H9 (cell line): Measurements from ENCODE around the gene EOGT. TPM values are rescaled to one million over a fixed set of nuclear protein-coding genes. Genes with fewer than 3 reads are reported as not detected.

Experiments
- DNase-seq: peaks from one replicate; pipeline ENCODE4 v3.0.0-alpha.2; 2017
- H2AFZ ChIP-seq: one replicate; pipeline ENCODE4 v1.6.1; 2013; ENCODE audit warnings: mild to moderate bottlenecking, low read length, control low read depth, moderate library complexity
- H2AK5ac ChIP-seq: 2 replicates; pipeline ENCODE4 v1.6.1; 2013; ENCODE audit warnings: low read length, control low read depth, mixed read lengths; ENCODE audit not compliant: insufficient read length
- H2BK120ac ChIP-seq: one replicate; pipeline ENCODE4 v1.6.1; 2013; ENCODE audit warnings: low read depth, mild to moderate bottlenecking, low read length, control low read depth, inconsistent platforms; ENCODE audit not compliant: poor library complexity, severe bottlenecking
- H2BK12ac ChIP-seq: 2 replicates; pipeline ENCODE4 v1.6.1; 2013; ENCODE audit warnings: low read length, control low read depth, mixed read lengths, low read depth; ENCODE audit not compliant: insufficient read length
- H2BK15ac ChIP-seq: 2 replicates; pipeline ENCODE4 v1.6.1; 2013; ENCODE audit warnings: low read depth, low read length, control low read depth
- H2BK20ac ChIP-seq: one replicate; pipeline ENCODE4 v1.6.1; 2013; ENCODE audit warnings: low read depth, mild to moderate bottlenecking, low read length, control low read depth, inconsistent platforms; ENCODE audit not compliant: poor library complexity, severe bottlenecking
- H2BK5ac ChIP-seq: 2 replicates; pipeline ENCODE4 v1.6.1; 2013; ENCODE audit warnings: low read length, control low read depth, mixed read lengths; ENCODE audit not compliant: insufficient read length
- H3K14ac ChIP-seq: 2 replicates; pipeline ENCODE4 v1.6.1; 2013; ENCODE audit warnings: low read length, control low read depth; ENCODE audit not compliant: insufficient read depth
- H3K18ac ChIP-seq: 2 replicates; pipeline ENCODE4 v1.6.1; 2013; ENCODE audit warnings: low read depth, mild to moderate bottlenecking, mixed read lengths, low read length, control low read depth; ENCODE audit not compliant: insufficient read length
- H3K23ac ChIP-seq: 2 replicates; pipeline ENCODE4 v1.6.1; 2013; ENCODE audit warnings: low read length, control low read depth, mixed read lengths, low read depth; ENCODE audit not compliant: insufficient read length
- H3K23me2 ChIP-seq: 2 replicates; pipeline ENCODE4 v1.6.1; 2013; ENCODE audit warnings: low read depth, mild to moderate bottlenecking, mixed read lengths, low read length, control low read depth; ENCODE audit not compliant: insufficient read length, poor library complexity, severe bottlenecking
- H3K27ac ChIP-seq: 2 replicates; pipeline ENCODE4 v1.5.1; 2013; ENCODE audit warnings: low read length, control low read depth, mixed read lengths, low read depth; ENCODE audit not compliant: insufficient read length
- H3K27me3 ChIP-seq: 2 replicates; pipeline ENCODE4 v1.6.1; 2013; ENCODE audit warnings: low read length, control low read depth, inconsistent platforms; ENCODE audit not compliant: insufficient read depth
- H3K4ac ChIP-seq: 2 replicates; pipeline ENCODE4 v1.6.1; 2013; ENCODE audit warnings: low read depth, mild to moderate bottlenecking, control low read depth, inconsistent platforms, low read length, moderate library complexity
- H3K4me1 ChIP-seq: 2 replicates; pipeline ENCODE4 v1.6.1; 2013; ENCODE audit warnings: low read length, control low read depth, inconsistent platforms; ENCODE audit not compliant: insufficient read depth
- H3K4me2 ChIP-seq: 2 replicates; pipeline ENCODE4 v1.6.1; 2013; ENCODE audit warnings: low read length, control low read depth, mixed read lengths; ENCODE audit not compliant: insufficient read length, insufficient read depth
- H3K56ac ChIP-seq: 2 replicates; pipeline ENCODE4 v1.6.1; 2013; ENCODE audit warnings: low read depth, mild to moderate bottlenecking, mixed read lengths, low read length, control low read depth; ENCODE audit not compliant: insufficient read length
- H3K79me1 ChIP-seq: 2 replicates; pipeline ENCODE4 v1.6.1; 2013; ENCODE audit warnings: low read depth, mild to moderate bottlenecking, moderate library complexity, low read length, control low read depth, inconsistent platforms; ENCODE audit not compliant: insufficient read depth, poor library complexity, severe bottlenecking
- H3K79me2 ChIP-seq: 2 replicates; pipeline ENCODE4 v1.6.1; 2013; ENCODE audit warnings: low read length, control low read depth, inconsistent platforms; ENCODE audit not compliant: insufficient read depth
- H3K9ac ChIP-seq: 2 replicates; pipeline ENCODE4 v1.6.1; 2013; ENCODE audit warnings: low read length, control low read depth, mixed read lengths; ENCODE audit not compliant: insufficient read length; ENCODE audit errors: extremely low read depth
- H3K9me3 ChIP-seq: one replicate; pipeline ENCODE4 v1.6.1; 2013; ENCODE audit warnings: low read depth, low read length, inconsistent platforms; ENCODE audit not compliant: control insufficient read depth
- H3T11ph ChIP-seq: one replicate; pipeline ENCODE4 v1.6.1; 2013; ENCODE audit warnings: mild to moderate bottlenecking, low read length, control low read depth, inconsistent platforms
- H4K20me1 ChIP-seq: one replicate; pipeline ENCODE4 v1.6.1; 2013; ENCODE audit not compliant: control insufficient read depth, insufficient read length, insufficient read depth
- H4K5ac ChIP-seq: 2 replicates; pipeline ENCODE4 v1.6.1; 2013; ENCODE audit warnings: low read depth, mild to moderate bottlenecking, mixed read lengths, low read length, control low read depth; ENCODE audit not compliant: insufficient read length
- H4K8ac ChIP-seq: replicated peaks from 2 replicates; pipeline ENCODE4 v1.6.1; 2013; ENCODE audit warnings: low read length, control low read depth, mixed read lengths, low read depth; ENCODE audit not compliant: insufficient read length
- H4K91ac ChIP-seq: 2 replicates; pipeline ENCODE4 v1.6.1; 2013; ENCODE audit warnings: low read depth, mild to moderate bottlenecking, moderate library complexity, mixed read lengths, low read length, control low read depth; ENCODE audit not compliant: insufficient read length
- H3K27ac Mint-ChIP-seq, 3 experiments: 2 replicates in 2 of 3; 3 replicates in 1 of 3; pipeline ENCODE4 v1.8.0; 2020 to 2021; ENCODE audit warnings: mixed read lengths in 3 of 3, mild to moderate bottlenecking in 1 of 3, moderate library complexity in 1 of 3
- H3K27me3 Mint-ChIP-seq: 2 replicates; pipeline ENCODE4 v1.8.0; 2021; ENCODE audit warnings: low read depth, mild to moderate bottlenecking, moderate library complexity, mixed read lengths
- H3K36me3 Mint-ChIP-seq, 3 experiments: 2 replicates in 2 of 3; 3 replicates in 1 of 3; pipeline ENCODE4 v1.8.0; 2020 to 2021; ENCODE audit warnings: low read depth in 3 of 3, mixed read lengths in 3 of 3; ENCODE audit not compliant: insufficient read depth in 1 of 3
- H3K4me1 Mint-ChIP-seq, 2 experiments: 2 replicates each; pipeline ENCODE4 v1.8.0; 2020; ENCODE audit warnings: mixed read lengths in 2 of 2
- H3K4me3 Mint-ChIP-seq, 2 experiments: 2 replicates in 1 of 2; 3 replicates in 1 of 2; pipeline ENCODE4 v1.8.0; 2020 to 2021; ENCODE audit warnings: mild to moderate bottlenecking in 2 of 2, mixed read lengths in 2 of 2, moderate library complexity in 1 of 2
- H3K9me3 Mint-ChIP-seq, 2 experiments: 2 replicates in 1 of 2; 3 replicates in 1 of 2; pipeline ENCODE4 v1.8.0; 2020; ENCODE audit warnings: mild to moderate bottlenecking in 2 of 2, mixed read lengths in 2 of 2, moderate library complexity in 1 of 2
- CTCF ChIP-seq: fragments of 200-600 bp; sonication (generic); conservative IDR thresholded peaks from 3 replicates; pipeline ENCODE4 v1.8.0; 2021; ENCODE audit warnings: antibody characterized with exemption, mild to moderate bottlenecking
- WGBS: extraction: QIAGEN DNeasy Blood & Tissue Kit; methylation state at CpG from one replicate; pipeline ENCODE4 v1.1.7; 2013; ENCODE audit warnings: missing lambda C conversion rate, low lambda C conversion rate, mixed read lengths; ENCODE audit not compliant: insufficient read length; ENCODE audit errors: extremely low coverage; 5-methylcytosine and 5-hydroxymethylcytosine counted together
- total RNA-seq: library from RNA; stranded (reverse); gene quantifications from 2 replicates; pipeline ENCODE4 v1.2.1, GENCODE V29; 2021

EOGT gene
- total RNA-seq, 1 experiment from 2014 or later: 30.5 TPM

GRCh38 chr3:68973639-68974038 lies 39.8 kb downstream of the EOGT start:
- H4K91ac ChIP-seq: no peak overlapping the region
- H4K20me1 ChIP-seq: no peaks in the 10 kb centered on the region
- H3K27me3 Mint-ChIP-seq: no peaks in the 10 kb centered on the region
- H3K36me3 Mint-ChIP-seq: peaks cover 5 to 23% (median 18%) of the 10 kb centered on the region in 3 experiments; a peak in 5 of 7 replicates
- H3K9me3 ChIP-seq: no peaks in the 10 kb centered on the region
- H4K5ac ChIP-seq: no peak overlapping the region
- H2BK120ac ChIP-seq: no peak overlapping the region
- H3K27ac ChIP-seq: no peak overlapping the region
- no peak for TF ChIP-seq CTCF
- H3K18ac ChIP-seq: no peak overlapping the region
- no peak overlapping the region for H3K9ac ChIP-seq
- no peak overlapping the region for H3K4me2 ChIP-seq
- no peak overlapping the region for H2BK15ac ChIP-seq
- H3K23ac ChIP-seq: no peak overlapping the region
- no peaks in the 10 kb centered on the region for H3K4me1 ChIP-seq
- DNase-seq: peak; percentile 33
- H2AK5ac ChIP-seq: no peak overlapping the region
- H2AFZ ChIP-seq: no peak overlapping the region
- H3K23me2 ChIP-seq: no peaks in the 10 kb centered on the region
- no peaks in the 10 kb centered on the region for H3K9me3 Mint-ChIP-seq
- no peak overlapping the region for H4K8ac ChIP-seq
- H3K27ac Mint-ChIP-seq: peak overlapping the region in 1 of 3 experiments; percentile 11; a peak in 1 of 7 replicates
- H3K56ac ChIP-seq: no peak overlapping the region
- H2BK12ac ChIP-seq: no peak overlapping the region
- no CpG with 5 or more reads among the region's 7 CpGs for WGBS
- no peak overlapping the region for H3K4ac ChIP-seq
- H3K14ac ChIP-seq: no peak overlapping the region
- H2BK5ac ChIP-seq: no peak overlapping the region
- no peaks in the 10 kb centered on the region for H3K79me1 ChIP-seq
- H3T11ph ChIP-seq: no peak overlapping the region
- H3K4me3 Mint-ChIP-seq: no peak overlapping the region
- no peaks in the 10 kb centered on the region for H3K27me3 ChIP-seq
- H3K79me2 ChIP-seq: no peaks in the 10 kb centered on the region
- no peak overlapping the region for H2BK20ac ChIP-seq
- H3K4me1 Mint-ChIP-seq: peaks cover 4 to 10% of the 10 kb centered on the region in 2 experiments; a peak in 3 of 4 replicates
